Cardiac fibroblast (primary cell): ENCODE results near the gene MAD1L1.

Source experiments
- DNase-seq, 2 donors: peaks; one replicate each; pipeline versions ENCODE4 v3.0.0 to v3.0.0-alpha.2; 2010; ENCODE audit warnings: low read depth in 2 of 2
- H3K4me3 ChIP-seq, 2 donors: replicated peaks in 1 of 2; 1 replicate in 1 of 2; 2 replicates in 1 of 2; pipeline ENCODE4 v1.5.1; 2011; ENCODE audit warnings: low read depth in 2 of 2, low read length in 2 of 2, mild to moderate bottlenecking in 2 of 2, moderate library complexity in 1 of 2
- CTCF ChIP-seq: IDR thresholded peaks from one replicate; pipeline ENCODE4 v1.5.1; 2011; ENCODE audit warnings: low read depth, mild to moderate bottlenecking, low read length, inconsistent platforms

The MAD1L1 gene

DNA sequence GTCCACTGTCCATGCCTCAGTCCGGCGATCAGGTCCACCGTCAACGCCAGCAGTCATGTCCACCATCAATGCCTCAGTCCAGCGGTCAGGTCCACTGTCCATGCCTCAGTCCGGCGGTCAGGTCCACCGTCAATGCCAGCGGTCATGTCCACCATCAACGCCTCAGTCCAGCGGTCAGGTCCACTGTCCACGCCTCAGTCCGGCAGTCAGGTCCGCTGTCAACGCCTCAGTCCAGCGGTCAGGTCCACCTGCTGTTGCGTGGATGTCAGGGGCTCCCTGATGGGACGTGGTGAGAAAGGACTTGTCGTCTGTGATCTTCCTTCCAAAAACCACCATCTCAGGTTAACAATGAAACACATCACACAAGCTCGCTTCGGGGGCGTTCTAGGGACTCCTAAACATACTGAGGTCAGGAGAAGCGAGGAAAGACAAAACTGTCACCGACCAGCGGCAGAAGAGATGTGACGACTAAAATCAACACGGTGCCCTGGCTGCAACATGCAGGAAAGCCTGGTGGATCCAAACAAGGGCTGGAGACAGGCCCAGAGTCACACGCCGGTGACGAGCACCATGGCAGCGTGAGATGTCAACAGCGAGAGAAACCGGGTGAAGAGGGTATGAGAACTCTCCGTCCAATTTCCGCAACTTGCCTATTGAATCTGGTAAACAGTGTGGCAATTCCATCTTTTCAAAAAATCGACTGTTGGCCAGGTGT is 264.2 kb downstream of the MAD1L1 start:
- no peak for TF ChIP-seq CTCF
- DNase-seq, result no peak
- no peak overlapping the region for H3K4me3 ChIP-seq

DNA sequence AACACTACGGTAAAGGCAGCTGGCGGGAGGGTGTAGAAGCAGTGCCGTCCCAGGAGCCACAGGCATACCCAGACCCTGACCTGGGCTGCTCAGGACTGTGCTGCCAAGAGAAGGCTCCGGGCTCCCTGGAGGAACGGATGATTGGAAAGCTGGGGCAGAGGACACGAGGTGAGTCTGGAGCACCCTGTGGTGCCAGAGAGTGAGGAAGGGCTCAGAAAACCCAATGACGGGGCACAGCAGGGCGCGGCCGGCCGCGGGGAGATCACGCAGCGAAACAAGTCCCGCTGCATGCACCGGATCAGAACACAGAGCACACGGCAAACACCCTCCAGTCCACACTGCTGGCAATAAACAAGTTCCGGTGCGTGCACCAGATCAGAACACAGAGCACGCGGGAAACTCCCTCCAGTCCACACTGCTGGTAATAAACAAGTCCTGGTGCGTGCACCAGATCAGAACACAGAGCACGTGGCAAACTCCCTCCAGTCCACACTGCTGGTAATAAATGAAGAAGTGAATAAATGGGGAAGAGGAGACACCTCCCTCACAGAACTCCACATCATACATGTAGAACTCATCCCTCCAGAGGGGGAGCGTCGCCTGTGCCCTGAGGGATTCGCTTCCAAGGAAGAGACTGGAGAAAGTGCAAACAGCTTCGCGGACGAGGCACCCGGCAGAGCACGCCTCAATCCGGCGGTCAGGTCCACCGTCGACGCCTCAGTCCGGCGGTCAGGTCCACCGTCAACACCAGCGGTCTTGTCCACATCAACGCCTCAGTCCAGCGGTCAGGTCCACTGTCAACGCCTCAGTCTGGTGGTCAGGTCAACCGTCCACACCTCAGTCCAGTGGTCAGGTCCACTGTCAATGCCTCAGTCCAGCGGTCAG is 265.0 kb downstream of the MAD1L1 start:
- no peak for DNase-seq
- H3K4me3 ChIP-seq, result no peak overlapping the region
- no peak for TF ChIP-seq CTCF

DNA sequence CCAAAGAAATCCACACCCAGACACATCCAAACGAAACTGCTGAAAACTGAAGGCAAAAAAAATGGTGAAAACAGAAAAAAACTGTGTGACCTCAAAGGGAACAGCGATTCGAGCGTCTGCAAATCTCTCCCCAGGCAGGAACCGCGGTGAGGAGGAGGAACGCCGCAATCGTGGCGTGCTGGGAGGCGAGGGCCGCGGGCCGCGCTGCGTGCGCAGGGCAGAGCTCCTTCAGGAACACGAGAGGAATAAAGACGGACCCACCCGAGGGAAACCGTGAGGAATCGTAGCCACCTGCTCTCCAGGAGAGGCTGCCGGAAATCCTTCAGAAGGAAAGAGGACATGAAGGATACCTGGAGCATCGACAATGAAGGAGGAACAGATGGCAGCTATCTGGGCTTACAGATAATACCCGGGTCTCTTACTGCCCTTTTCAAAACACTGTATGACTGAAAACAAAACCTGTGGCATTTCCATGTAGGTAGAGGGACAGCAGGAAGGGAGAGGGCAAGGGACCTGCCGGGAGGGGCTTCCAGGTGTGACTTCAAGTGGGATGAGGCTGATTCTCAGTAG is 266.0 kb downstream of the MAD1L1 start:
- no peak for DNase-seq
- TF ChIP-seq CTCF, result no peak

DNA sequence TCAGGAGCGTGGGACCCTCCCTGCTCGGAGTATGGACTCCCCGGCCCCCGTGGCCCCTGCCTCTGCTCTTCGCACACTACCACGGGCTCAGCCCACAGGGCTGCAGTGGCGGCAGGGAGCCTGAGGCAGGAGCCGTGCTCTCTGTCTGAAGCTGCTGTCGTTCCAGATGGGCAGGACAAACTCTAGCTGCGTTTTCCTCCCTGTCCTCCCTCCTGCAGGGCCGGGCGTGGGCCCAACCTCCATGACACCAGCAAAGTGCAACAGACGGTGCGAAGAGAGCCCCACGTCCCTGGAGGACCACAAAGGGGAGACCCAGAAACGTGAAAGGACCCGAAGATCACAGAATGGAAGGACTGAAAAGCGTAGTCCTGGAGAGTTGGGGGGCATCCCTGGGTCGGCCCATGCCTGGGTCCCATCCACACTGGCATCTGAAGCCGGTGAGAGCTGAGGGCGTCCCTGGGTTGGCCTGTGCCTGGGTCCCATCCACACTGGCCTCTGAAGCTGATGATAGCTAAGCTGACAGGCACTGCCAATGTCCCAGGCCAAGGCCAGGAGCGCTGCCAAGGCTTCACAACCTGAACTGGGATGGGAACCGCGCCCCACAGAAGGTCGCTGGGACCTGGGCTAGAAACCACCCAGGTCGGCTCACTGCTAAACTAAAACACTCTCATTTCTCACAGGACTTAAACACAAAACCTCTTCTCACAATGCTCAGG is 267.0 kb downstream of the MAD1L1 start:
- no peak for DNase-seq
- H3K4me3 ChIP-seq, result no peak overlapping the region
- no peak for TF ChIP-seq CTCF

More for the DNA sequence above, 266.0 kb downstream of the MAD1L1 start:
- no peak overlapping the region for H3K4me3 ChIP-seq

DNA sequence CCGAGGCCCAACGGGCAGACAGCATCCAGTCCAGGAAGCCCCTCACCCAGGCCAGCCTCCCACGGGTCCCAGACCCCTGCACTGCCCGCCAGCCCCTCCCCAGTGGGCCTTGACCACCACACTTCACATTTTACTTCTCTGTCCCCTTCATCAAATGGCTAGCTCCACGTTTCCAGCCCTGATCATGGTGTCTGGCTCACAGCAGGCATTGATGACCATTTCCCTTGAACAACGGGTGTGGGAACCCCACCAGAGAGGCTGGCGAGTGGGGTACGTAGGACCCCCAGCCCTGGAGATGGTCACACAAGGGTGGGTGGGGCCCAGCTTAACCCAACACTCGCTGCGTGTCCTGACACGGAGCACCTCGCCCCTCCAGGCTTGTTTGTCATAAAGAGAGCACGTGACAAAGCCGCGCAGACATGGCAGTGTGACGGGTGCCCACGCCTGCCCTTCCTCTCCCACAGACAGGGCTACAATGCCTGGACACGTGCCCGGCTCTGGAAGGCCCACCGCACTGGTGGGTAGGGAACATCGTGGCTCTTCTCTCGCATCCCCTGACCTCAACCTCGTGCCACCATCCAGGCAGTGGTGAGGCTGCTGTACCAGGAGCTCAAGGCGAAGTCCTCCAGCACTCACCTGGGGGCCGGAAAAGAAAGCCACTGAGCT is 267.7 kb downstream of the MAD1L1 start:
- no peak for DNase-seq
- H3K4me3 ChIP-seq, result no peak overlapping the region
- TF ChIP-seq CTCF, result no peak
